K562 (cell line): ENCODE measurements around the gene MTHFSD. TPM values are rescaled to one million over a fixed set of nuclear protein-coding genes. Genes with fewer than 3 reads are reported as not detected.

Source experiments
- ATAC-seq: fragments of 200-7000 bp; cut with Tn5 transposase; 3 replicates; pipeline ENCODE4 v1.9.1; 2020; ENCODE audit warnings: moderate library complexity
- BruUV-seq: library from RNA; stranded (reverse); fragments of 400-500 nt; replicated peaks from 2 replicates; lab custom pipeline; 2021; lab: Mats Ljungman, UMichigan
- CTCF ChIA-PET: fragments of 300-600 bp; formaldehyde crosslinking; extraction: SDS; loops from one replicate; lab custom pipeline; 2021; ENCODE audit warnings: low intra/inter-chr PET ratio; lab: Yijun Ruan, JAX
- POLR2A ChIA-PET: fragments of 300-600, 350-650 bp; sonication (Branson Sonifier 250); formaldehyde crosslinking; extraction: SDS; loops from one replicate; lab custom pipeline; 2021; ENCODE audit warnings: antibody characterized with exemption, inconsistent platforms; lab: Yijun Ruan, JAX
- DNase-seq, 4 experiments: peaks; one replicate each; pipeline versions ENCODE4 v3.0.0 to v3.0.0-alpha.2; 2011 to 2018; ENCODE audit warnings: low spot score in 3 of 4, mixed read lengths in 3 of 4; ENCODE audit errors: extremely low read depth in 1 of 4
- FAIRE-seq: peaks from 2 replicates; lab custom pipeline; 2011; peaks lifted over from hg19 to GRCh38; lab: Jason Lieb, UNC
- H2AFZ ChIP-seq: 2 replicates; pipeline ENCODE4 v1.6.0; 2011; ENCODE audit warnings: low read depth, low read length, control low read depth, inconsistent platforms
- H3K27ac ChIP-seq: fragments of 200-600 bp; 3 replicates; pipeline ENCODE4 v1.8.0; 2011; ENCODE audit warnings: low read depth, mild to moderate bottlenecking, control low read depth, inconsistent platforms, low read length, moderate library complexity, mixed read lengths; ENCODE audit errors: extremely low read depth
- H3K27me3 ChIP-seq, 2 experiments: fragments of 300-600 bp in 1 of 2; 2 replicates in 1 of 2; 3 replicates in 1 of 2; pipeline versions ENCODE4 v1.6.0 to v1.8.0; 2011; ENCODE audit warnings: inconsistent platforms in 2 of 2, low read length in 2 of 2, mild to moderate bottlenecking in 1 of 2, mixed read lengths in 1 of 2, moderate library complexity in 1 of 2; ENCODE audit not compliant: control insufficient read depth in 2 of 2, insufficient read depth in 2 of 2
- H3K36me3 ChIP-seq: fragments of 300-600 bp; 3 replicates; pipeline ENCODE4 v1.8.0; 2011; ENCODE audit warnings: mild to moderate bottlenecking, low read length, inconsistent platforms; ENCODE audit not compliant: control insufficient read depth, insufficient read depth
- H3K4me1 ChIP-seq, 2 experiments: fragments of 200-600 bp in 1 of 2; replicated peaks in 1 of 2; 2 replicates in 1 of 2; 3 replicates in 1 of 2; pipeline versions ENCODE4 v1.5.1 to v1.8.0; 2011; ENCODE audit warnings: inconsistent platforms in 2 of 2, low read length in 2 of 2, mild to moderate bottlenecking in 1 of 2, mixed read lengths in 1 of 2, moderate library complexity in 1 of 2; ENCODE audit not compliant: control insufficient read depth in 2 of 2, insufficient read depth in 2 of 2
- H3K4me2 ChIP-seq: 2 replicates; pipeline ENCODE4 v1.6.1; 2011; ENCODE audit warnings: low read length, control low read depth, inconsistent platforms, mixed read lengths; ENCODE audit not compliant: insufficient read depth
- H3K4me3 ChIP-seq: fragments of 200-600 bp; sonication (generic), shearing (Covaris generic); 2 replicates; pipeline ENCODE4 v1.5.1; 2016; ENCODE audit warnings: control low read depth, inconsistent platforms
- H3K79me2 ChIP-seq: fragments of 200-600 bp; 3 replicates; pipeline ENCODE4 v1.8.0; 2011; ENCODE audit warnings: low read length, inconsistent platforms; ENCODE audit not compliant: control insufficient read depth, insufficient read depth
- H3K9ac ChIP-seq, 2 experiments: 2 replicates each; pipeline versions ENCODE4 v1.6.0 to v1.6.1; 2011; ENCODE audit warnings: low read depth in 2 of 2, low read length in 2 of 2, control low read depth in 1 of 2, inconsistent platforms in 1 of 2, mild to moderate bottlenecking in 1 of 2, mixed read lengths in 1 of 2; ENCODE audit not compliant: insufficient read depth in 1 of 2
- H3K9me1 ChIP-seq: one replicate; pipeline ENCODE4 v1.6.0; 2011; ENCODE audit warnings: inconsistent platforms, mild to moderate bottlenecking, low read length, moderate library complexity; ENCODE audit not compliant: control insufficient read depth, insufficient read depth
- H3K9me3 ChIP-seq: replicated peaks from 2 replicates; pipeline ENCODE4 v1.5.1; 2011; ENCODE audit warnings: low read depth, low read length, inconsistent platforms; ENCODE audit not compliant: control insufficient read depth, insufficient read depth
- H4K20me1 ChIP-seq: replicated peaks from 2 replicates; pipeline ENCODE4 v1.6.1; 2011; ENCODE audit warnings: low read length, inconsistent platforms, mixed read lengths; ENCODE audit not compliant: control insufficient read depth, insufficient read depth
- ESRRA ChIP-seq: fragments of 450-650 bp; IDR thresholded peaks from 2 replicates; pipeline ENCODE4 v1.6.1; 2014; ENCODE audit warnings: low read depth, mild to moderate bottlenecking, moderate library complexity, borderline replicate concordance
- ETV1 ChIP-seq: fragments of 450-650 bp; conservative IDR thresholded peaks from 2 replicates; pipeline ENCODE4 v1.6.1; 2016; ENCODE audit warnings: missing genetic modification characterization, control low read depth, low read depth, missing compliant biosample characterization
- FOXK2 ChIP-seq, 2 experiments: fragments of 450-650 bp; IDR thresholded peaks in 1 of 2; conservative IDR thresholded peaks in 1 of 2; 2 replicates each; pipeline ENCODE4 v1.6.1; 2016; ENCODE audit warnings: low read depth in 2 of 2, mild to moderate bottlenecking in 1 of 2
- HDAC8 ChIP-seq: fragments of 450-650 bp; IDR thresholded peaks from 2 replicates; pipeline ENCODE4 v1.6.1; 2016; ENCODE audit warnings: mild to moderate bottlenecking, missing genetic modification characterization, moderate library complexity, missing compliant biosample characterization
- MAFK ChIP-seq: IDR thresholded peaks from 2 replicates; pipeline ENCODE4 v1.6.1; 2011; ENCODE audit warnings: low read length, improper control_type of control experiment
- NBN ChIP-seq: fragments of 450-650 bp; IDR thresholded peaks from 2 replicates; pipeline ENCODE4 v1.6.1; 2016; ENCODE audit warnings: low read depth, mild to moderate bottlenecking
- PCBP1 ChIP-seq: fragments of 200-400 bp; formaldehyde crosslinking; IDR thresholded peaks from 2 replicates; pipeline ENCODE4 v1.6.1; 2018; ENCODE audit warnings: mild to moderate bottlenecking, low read depth, low read length; ENCODE audit not compliant: poor library complexity, severe bottlenecking
- PCBP2 ChIP-seq: fragments of 200-400 bp; formaldehyde crosslinking; IDR thresholded peaks from 2 replicates; pipeline ENCODE4 v1.6.1; 2018; ENCODE audit warnings: low read length, low read depth, mild to moderate bottlenecking, moderate library complexity; ENCODE audit not compliant: poor library complexity, severe bottlenecking
- PHF20 ChIP-seq: fragments of 450-650 bp; IDR thresholded peaks from 2 replicates; pipeline ENCODE4 v1.6.1; 2018; ENCODE audit not compliant: partially characterized antibody
- PURB ChIP-seq: sonication (generic); formaldehyde crosslinking; IDR thresholded peaks from 2 replicates; pipeline ENCODE4 v1.9.0; 2021; ENCODE audit warnings: low read depth, mild to moderate bottlenecking, missing genetic modification reagents
- RBM25 ChIP-seq: fragments of 200-400 bp; formaldehyde crosslinking; IDR thresholded peaks from 2 replicates; pipeline ENCODE4 v1.6.1; 2018; ENCODE audit warnings: low read length, low read depth, moderate library complexity; ENCODE audit not compliant: severe bottlenecking
- RFX1 ChIP-seq: fragments of 450-650 bp; IDR thresholded peaks from 2 replicates; pipeline ENCODE4 v1.6.1; 2016; ENCODE audit warnings: mild to moderate bottlenecking, moderate library complexity
- SMARCB1 ChIP-seq: IDR thresholded peaks from 2 replicates; pipeline ENCODE4 v1.6.1; 2011; ENCODE audit warnings: improper control_type of control experiment, low read depth; ENCODE audit not compliant: insufficient read length
- THRA ChIP-seq: fragments of 450-650 bp; IDR thresholded peaks from 2 replicates; pipeline ENCODE4 v1.6.1; 2017; ENCODE audit warnings: mild to moderate bottlenecking, moderate library complexity
- ZBTB5 ChIP-seq: fragments of 450-650 bp; IDR thresholded peaks from 2 replicates; pipeline ENCODE4 v1.6.1; 2017; ENCODE audit warnings: antibody characterized with exemption
- ZFP36 ChIP-seq: fragments of 150-350 bp; IDR thresholded peaks from 2 replicates; pipeline ENCODE4 v1.6.1; 2018; ENCODE audit warnings: low read length, low read depth; ENCODE audit not compliant: partially characterized antibody
- ZNF146 ChIP-seq: IDR thresholded peaks from one replicate; pipeline ENCODE4 v1.6.1; 2018; ENCODE audit warnings: missing compliant biosample characterization; ENCODE audit not compliant: unreplicated experiment
- ZNF232 ChIP-seq: sonication (generic); formaldehyde crosslinking; IDR thresholded peaks from 2 replicates; pipeline ENCODE4 v1.8.0; 2022; ENCODE audit warnings: mild to moderate bottlenecking, missing genetic modification reagents
- WGBS: fragments of 100-300 bp; shearing (Covaris generic); methylation state at CpG from one replicate; pipeline ENCODE4 v1.1.6; 2016; ENCODE audit warnings: low coverage, mixed read lengths; ENCODE audit not compliant: insufficient coverage; ENCODE audit errors: missing lambda C conversion rate; 5-methylcytosine and 5-hydroxymethylcytosine counted together
- in situ Hi-C: fragments of 300-500 bp; cut with MboI; formaldehyde crosslinking; loops from 4 replicates; pipeline ENCODE4 v1.15.0; 2018; ENCODE audit warnings: inconsistent platforms, mixed read lengths
- intact Hi-C: fragments of 100-400 bp; cut with micrococcal nuclease; formaldehyde crosslinking; loops from 2 replicates; pipeline ENCODE4 v1.14.2; 2022
- polyA plus RNA-seq, 8 experiments: library from polyadenylated mRNA; depleted of rRNA in 4 of 8; stranded (reverse) in 5 of 8; unstranded in 3 of 8; fragments of >200 nt; fragmentation: Nextera tagmentation in 2 of 8; fragmentation: Illumina TruSeq in 1 of 8; extraction: Ambion mirVana in 2 of 8; extraction: Trizol in 1 of 8; gene quantifications; 2 replicates each; pipeline versions ENCODE4 v1.2.1 to v1.2.3, GENCODE V29; 2011 to 2014; ENCODE audit warnings: inconsistent platforms in 1 of 8, missing spikeins in 1 of 8
- total RNA-seq, 7 experiments: library from RNA; depleted of rRNA in 6 of 7; stranded (reverse); fragments of >200 nt in 6 of 7; fragmentation: Illumina TruSeq in 2 of 7; extraction: Trizol in 2 of 7; gene quantifications; 2 replicates each; pipeline versions ENCODE4 v1.2.1 to v1.2.3, GENCODE V29; 2011 to 2021; ENCODE audit warnings: low replicate concordance in 1 of 7

MTHFSD gene
- total and polyA plus RNA-seq, 9 of the 15 experiments (the other 6 are each of a cell fraction or from before 2014, with no cell fraction given): 3.2 to 20.2 (median 12.0) TPM

- intact Hi-C loops: no loop called here
- BruUV-seq: no TSS peak
- 4% methylated on average over 3 of the region's 3 CpGs for WGBS
Observed at GRCh38 chr16:86481607-86482006, 73.4 kb downstream of the MTHFSD start.

More at GRCh38 chr16:86481607-86482006, 73.4 kb downstream of the MTHFSD start:
- Histone ChIP-seq H3K36me3 (no peaks in the 10 kb centered on the region), H3K9ac (no peak overlapping the region), H3K4me2 (no peak overlapping the region), H4K20me1 (no peaks in the 10 kb centered on the region), H3K4me3 (no peak overlapping the region), H3K4me1 (no peaks in the 10 kb centered on the region), H3K27me3 (peaks cover 3 to 35% of the 10 kb centered on the region in 2 experiments; a peak in 2 of 5 replicates), H2AFZ (no peak overlapping the region), H3K9me3 (no peaks in the 10 kb centered on the region), H3K27ac (no peak overlapping the region), H3K9me1 (no peaks in the 10 kb centered on the region), H3K79me2 (no peaks in the 10 kb centered on the region)
- TF ChIP-seq RFX1 (peak; percentile 29; the same call in 1 of the 2 replicates), NBN (no peak), THRA (no peak), FOXK2 (conservative IDR thresholded peaks at IDR 0.05 in 1 of 2, IDR thresholded peaks at IDR 0.05 in 1 of 2; ENCODE audit: low read depth in 2 of 2) (no peak), ZNF232 (no peak), PHF20 (no peak), ZNF146 (no peak), SMARCB1 (no peak), PCBP1 (no peak), MAFK (no peak), ESRRA (0 out of 2 replicates have a peak, but pooled peaks have one; percentile 54), ETV1 (tag) (no peak), HDAC8 (tag) (no peak), ZBTB5 (no peak), PURB (CRISPR knock-in tag) (no peak), PCBP2 (no peak), ZFP36 (no peak), RBM25 (peak; percentile 46)
- ATAC-seq: no peak
- in situ Hi-C loops: no loop called here
- ChIA-PET POLR2A (no interaction called here), CTCF (no interaction called here)
- no peak for FAIRE-seq
- no peak for DNase-seq
